ENCODE measurements around the gene TOM1L2.
"Not testable (repeated sequence)": the region's sequence is repeated elsewhere in the genome, so short reads cannot be mapped to it uniquely, and the experiment has no call there.

TOM1L2 gene

GRCh38 chr17:17808706-17809432 lies 163.3 kb downstream of the TOM1L2 start:
- TF ChIP-seq CTCF (IDR thresholded peaks at IDR 0.05) = no peak
- Histone ChIP-seq H3K4me3 (ENCODE audit: low read depth in 1 of 2, low read length in 1 of 2) (no peak overlapping the region), H3K9me3 (no peaks in the 10 kb centered on the region), H3K36me3 (peaks cover 38% of the 10 kb centered on the region), H3K27me3 (no peaks in the 10 kb centered on the region), H3K27ac (no peak overlapping the region), H3K4me1 (ENCODE audit: control insufficient read depth in 1 of 2, insufficient read depth in 1 of 2, low read depth in 1 of 2, low read length in 1 of 2) (peaks cover 0 to 3% of the 10 kb centered on the region in 2 experiments)

GRCh38 chr17:17808200-17808599 lies 164.0 kb downstream of the TOM1L2 start:
- H3K9me3 ChIP-seq; H3K4me1 ChIP-seq (ENCODE audit: control insufficient read depth in 1 of 2, insufficient read depth in 1 of 2, low read depth in 1 of 2, low read length in 1 of 2); H3K27ac ChIP-seq; H3K27me3 ChIP-seq; H3K4me3 ChIP-seq (ENCODE audit: low read depth in 1 of 2, low read length in 1 of 2): not testable (repeated sequence)
- H3K36me3 ChIP-seq = peaks cover 31% of the 10 kb centered on the region

- Histone ChIP-seq H3K4me3 (ENCODE audit: low read depth in 1 of 2, low read length in 1 of 2) (no peak overlapping the region), H3K27ac (no peak overlapping the region), H3K27me3 (no peaks in the 10 kb centered on the region), H3K4me1 (ENCODE audit: control insufficient read depth in 1 of 2, insufficient read depth in 1 of 2, low read depth in 1 of 2, low read length in 1 of 2) (peaks cover 0 to 3% of the 10 kb centered on the region in 2 experiments), H3K9me3 (no peaks in the 10 kb centered on the region), H3K36me3 (peaks cover 24% of the 10 kb centered on the region)
- TF ChIP-seq CTCF (IDR thresholded peaks at IDR 0.05) = no peak
Measured at GRCh38 chr17:17807440-17807839, 164.8 kb downstream of the TOM1L2 start.

- Histone ChIP-seq H3K27me3 (no peaks in the 10 kb centered on the region), H3K9me3 (no peaks in the 10 kb centered on the region), H3K4me3 (ENCODE audit: low read depth in 1 of 2, low read length in 1 of 2) (no peak overlapping the region), H3K4me1 (ENCODE audit: control insufficient read depth in 1 of 2, insufficient read depth in 1 of 2, low read depth in 1 of 2, low read length in 1 of 2) (no peaks in the 10 kb centered on the region), H3K36me3 (peaks cover 22% of the 10 kb centered on the region), H3K27ac (no peak overlapping the region)
- TF ChIP-seq CTCF (IDR thresholded peaks at IDR 0.05) = no peak
Measured at GRCh38 chr17:17806611-17807274, 165.5 kb downstream of the TOM1L2 start.

- Histone ChIP-seq H3K4me3 (ENCODE audit: low read depth in 1 of 2, low read length in 1 of 2) (no peak overlapping the region), H3K27ac (no peak overlapping the region), H3K9me3 (no peaks in the 10 kb centered on the region), H3K36me3 (peaks cover 16% of the 10 kb centered on the region), H3K27me3 (no peaks in the 10 kb centered on the region), H3K4me1 (ENCODE audit: control insufficient read depth in 1 of 2, insufficient read depth in 1 of 2, low read depth in 1 of 2, low read length in 1 of 2) (no peaks in the 10 kb centered on the region)
- no peak for TF ChIP-seq CTCF (IDR thresholded peaks at IDR 0.05)
Measured at GRCh38 chr17:17806035-17806434, 166.2 kb downstream of the TOM1L2 start.

GRCh38 chr17:17805575-17805974 lies 166.6 kb downstream of the TOM1L2 start:
- H3K4me1 ChIP-seq (ENCODE audit: control insufficient read depth in 1 of 2, insufficient read depth in 1 of 2, low read depth in 1 of 2, low read length in 1 of 2) = no peaks in the 10 kb centered on the region
- H3K36me3 ChIP-seq = peaks cover 12% of the 10 kb centered on the region
- H3K27me3 ChIP-seq = no peaks in the 10 kb centered on the region
- TF ChIP-seq CTCF (IDR thresholded peaks at IDR 0.05) = no peak
- H3K9me3 ChIP-seq = no peaks in the 10 kb centered on the region
- H3K4me3 ChIP-seq (ENCODE audit: low read depth in 1 of 2, low read length in 1 of 2) = no peak overlapping the region
- no peak overlapping the region for H3K27ac ChIP-seq
